GM10847 (cell line): Measurements from ENCODE around the gene LMAN2.

Experiments
- POLR2A ChIP-seq: IDR thresholded peaks from 2 replicates; pipeline ENCODE4 v1.6.1; 2011; ENCODE audit not compliant: insufficient read length; ENCODE audit errors: extremely low read depth

Gene LMAN2, protein sequence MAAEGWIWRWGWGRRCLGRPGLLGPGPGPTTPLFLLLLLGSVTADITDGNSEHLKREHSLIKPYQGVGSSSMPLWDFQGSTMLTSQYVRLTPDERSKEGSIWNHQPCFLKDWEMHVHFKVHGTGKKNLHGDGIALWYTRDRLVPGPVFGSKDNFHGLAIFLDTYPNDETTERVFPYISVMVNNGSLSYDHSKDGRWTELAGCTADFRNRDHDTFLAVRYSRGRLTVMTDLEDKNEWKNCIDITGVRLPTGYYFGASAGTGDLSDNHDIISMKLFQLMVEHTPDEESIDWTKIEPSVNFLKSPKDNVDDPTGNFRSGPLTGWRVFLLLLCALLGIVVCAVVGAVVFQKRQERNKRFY

GRCh38 chr5:177351392-177352329, at the start of gene LMAN2:
LMAN2 (minus strand) TSS chr5:177351668; CDS start chr5:177351647, 21 bp downstream.
- peak; percentile 78 for TF ChIP-seq POLR2A

- no peak for TF ChIP-seq POLR2A
Measured at GRCh38 chr5:177399997-177400868, 48.8 kb upstream of the LMAN2 start, which contains the start of gene PFN3. PFN3 (minus strand) TSS chr5:177400661; CDS start chr5:177400576, 85 bp downstream.

GRCh38 chr5:177397875-177398390, 46.5 kb upstream of the LMAN2 start:
- TF ChIP-seq POLR2A: no peak

DNA sequence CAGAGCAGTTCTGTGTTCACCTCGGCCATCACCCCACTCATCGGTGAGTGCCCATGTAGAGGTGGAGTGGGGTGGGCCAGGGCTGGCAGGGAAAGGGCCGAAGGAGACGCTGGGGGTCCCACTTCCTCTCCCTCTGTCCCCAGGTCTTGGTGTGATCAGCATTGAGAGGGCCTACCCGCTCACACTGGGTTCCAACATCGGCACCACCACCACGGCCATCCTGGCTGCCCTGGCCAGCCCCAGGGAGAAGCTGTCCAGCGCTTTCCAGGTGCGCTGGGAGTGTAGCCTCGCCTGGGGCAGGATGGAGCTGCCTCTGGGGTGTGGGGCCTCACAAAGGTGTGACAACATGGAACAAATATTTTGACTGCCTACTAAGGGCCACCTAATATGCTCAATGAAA, 45.3 kb upstream of the LMAN2 start:
- no peak for TF ChIP-seq POLR2A

GRCh38 chr5:177396078-177396477, 44.6 kb upstream of the LMAN2 start:
- TF ChIP-seq POLR2A: no peak

GRCh38 chr5:177393990-177394389, 42.5 kb upstream of the LMAN2 start:
- no peak for TF ChIP-seq POLR2A

- no peak for TF ChIP-seq POLR2A
Measured at GRCh38 chr5:177393206-177393765, 41.8 kb upstream of the LMAN2 start.

DNA sequence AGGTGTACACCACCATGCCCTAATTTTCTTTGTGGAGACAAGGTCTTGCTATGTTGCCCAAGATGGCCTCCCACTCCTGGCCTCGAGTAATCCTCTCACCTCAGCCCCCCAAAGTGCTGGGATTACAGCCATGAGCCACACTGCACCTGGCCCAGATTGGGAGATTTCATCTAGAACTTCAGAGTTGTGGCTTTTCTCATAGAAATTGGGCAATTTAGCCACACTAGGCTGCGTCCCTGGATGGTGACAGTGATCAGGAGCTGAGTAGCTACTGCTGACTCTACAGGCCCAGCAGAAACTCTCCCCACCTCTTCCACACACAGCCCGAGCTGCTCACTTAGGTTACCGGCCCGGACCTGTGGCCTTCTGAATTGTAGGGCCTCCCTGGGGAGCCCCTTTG, 41.3 kb upstream of the LMAN2 start:
- no peak for TF ChIP-seq POLR2A

- TF ChIP-seq POLR2A: no peak
Measured at GRCh38 chr5:177390363-177391300, 39.2 kb upstream of the LMAN2 start.

DNA sequence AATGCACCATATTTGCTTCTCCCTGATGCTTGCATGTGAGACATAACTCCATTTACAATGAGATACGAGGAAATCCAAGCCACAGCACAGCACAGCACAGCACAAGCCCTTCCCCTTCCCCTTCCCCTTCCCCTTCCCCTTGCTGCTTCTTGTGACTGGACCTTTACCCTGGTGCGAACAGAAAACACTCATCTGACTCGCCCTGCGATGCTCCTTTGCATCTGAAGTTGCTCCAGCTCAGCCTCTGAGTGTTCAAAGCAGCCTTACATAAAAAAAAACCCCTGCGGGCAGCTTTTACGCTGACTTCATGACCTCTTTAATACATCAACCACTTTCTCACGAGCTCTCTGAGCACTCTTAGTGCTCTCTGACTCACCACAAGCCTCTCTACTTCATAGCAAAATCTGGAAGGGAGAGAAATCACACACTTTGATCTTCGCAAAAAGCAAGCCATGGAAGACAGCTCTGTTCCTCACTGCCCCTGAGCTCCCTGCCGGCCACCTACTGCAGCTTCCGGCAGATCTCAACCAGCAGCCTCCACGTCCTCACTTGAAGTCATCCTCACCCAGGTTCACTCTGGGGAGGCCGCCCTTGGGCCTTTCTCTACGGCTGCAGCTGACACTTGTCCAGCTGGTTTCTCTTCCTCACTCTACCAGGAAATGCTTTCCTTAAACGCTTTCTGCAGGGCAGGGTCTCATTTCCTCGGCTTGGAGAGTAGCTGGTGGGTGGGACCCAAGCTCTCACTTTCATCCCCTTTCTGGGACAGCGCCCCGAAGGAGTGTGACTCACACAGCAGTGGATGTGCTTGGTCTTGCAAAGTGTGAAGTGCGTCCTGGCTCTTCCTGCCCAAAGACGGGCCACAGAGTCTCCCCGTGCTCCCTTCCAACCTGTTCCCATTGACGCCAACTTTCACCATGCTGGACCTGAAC, 38.0 kb upstream of the LMAN2 start:
- no peak for TF ChIP-seq POLR2A

DNA sequence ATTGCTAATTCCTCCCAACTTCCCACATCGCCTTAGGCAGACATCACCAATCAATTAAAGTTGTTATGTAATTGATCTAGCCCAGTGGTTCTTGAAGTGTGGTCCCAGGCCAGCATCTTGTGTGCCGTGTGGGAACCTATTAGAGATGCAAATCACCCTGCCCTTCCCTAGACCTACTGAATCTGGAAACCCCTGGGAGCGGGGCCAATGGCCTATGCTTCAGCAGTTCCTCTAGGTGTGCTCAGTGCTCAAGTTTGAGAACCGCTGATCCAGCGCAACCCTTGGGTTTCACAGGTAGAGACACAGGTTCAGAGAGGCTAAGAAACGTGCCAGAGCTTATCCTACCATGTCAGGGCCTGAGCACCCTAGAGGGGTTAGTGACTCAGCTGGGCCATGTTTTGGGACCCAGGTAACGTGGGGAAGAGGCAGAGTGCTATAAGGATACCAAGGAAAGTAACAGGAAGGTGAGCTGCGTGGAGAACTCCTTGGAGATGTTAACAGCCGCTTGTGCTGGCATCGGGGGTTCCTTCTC, 37.1 kb upstream of the LMAN2 start:
- TF ChIP-seq POLR2A: no peak

GRCh38 chr5:177387405-177387804, 35.9 kb upstream of the LMAN2 start:
- TF ChIP-seq POLR2A: no peak
